Smooth muscle cell of bladder (primary cell): ENCODE measurements around the gene ESPN. TPM values are rescaled to one million over a fixed set of nuclear protein-coding genes. Genes with fewer than 3 reads are reported as not detected.

Source experiments
- total RNA-seq: library from RNA; depleted of rRNA; stranded (reverse); fragments of >200 nt; gene quantifications from 2 replicates; pipeline ENCODE4 v1.2.3, GENCODE V29; 2014

ESPN gene
- total RNA-seq = not detected in 2 replicates

GRCh38 chr1:6424619-6425593 lies at the start of gene ESPN:
Gene ESPN, plus strand, starts transcription at chr1:6424776. Its CDS starts 180 bp downstream, at chr1:6424956.

DNA sequence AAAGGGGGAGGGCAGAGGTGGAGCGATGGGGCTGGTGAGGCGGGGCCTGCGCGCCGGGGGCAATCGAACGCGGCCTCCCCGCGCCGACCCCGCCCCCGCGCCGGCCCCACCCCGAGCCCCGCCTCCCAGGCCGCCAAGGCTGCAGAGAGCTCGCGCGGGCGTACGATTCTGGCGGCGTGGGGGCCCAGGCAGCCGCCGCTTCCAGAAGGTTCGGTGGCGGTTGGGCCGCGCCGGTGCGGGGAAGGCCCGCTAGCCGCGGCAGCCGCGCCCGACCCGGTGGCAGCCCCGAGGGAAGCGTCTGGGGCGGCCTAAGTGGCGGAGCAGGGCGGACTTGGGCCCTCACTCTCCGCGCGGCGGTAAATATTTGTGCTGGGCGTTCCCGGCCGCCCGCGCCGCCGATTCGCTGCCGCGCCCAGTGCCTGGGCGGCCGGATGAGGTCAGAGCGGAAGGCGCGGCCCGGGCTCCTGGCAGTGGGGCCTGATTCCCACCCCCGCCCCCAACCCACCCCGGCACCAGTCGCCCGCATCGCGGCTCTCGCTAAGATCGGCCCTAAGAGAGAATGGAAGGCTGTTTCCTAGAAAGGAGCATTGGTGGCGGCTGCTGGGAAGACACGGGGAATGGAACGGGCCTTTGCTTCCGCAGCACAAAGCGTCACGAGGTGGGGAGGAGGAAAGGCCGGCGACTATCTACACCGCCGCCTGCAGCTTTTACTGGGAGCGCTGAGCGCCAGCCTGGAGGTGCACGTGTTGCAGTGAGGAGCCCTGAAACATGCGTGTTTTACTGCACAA lies 31.0 kb upstream of the ESPN start, which contains the start of gene ACOT7:
ACOT7 (minus strand) TSS at position 368 of the 788 bp plus-strand sequence. CDS start 368 bp downstream, outside the sequence.

DNA sequence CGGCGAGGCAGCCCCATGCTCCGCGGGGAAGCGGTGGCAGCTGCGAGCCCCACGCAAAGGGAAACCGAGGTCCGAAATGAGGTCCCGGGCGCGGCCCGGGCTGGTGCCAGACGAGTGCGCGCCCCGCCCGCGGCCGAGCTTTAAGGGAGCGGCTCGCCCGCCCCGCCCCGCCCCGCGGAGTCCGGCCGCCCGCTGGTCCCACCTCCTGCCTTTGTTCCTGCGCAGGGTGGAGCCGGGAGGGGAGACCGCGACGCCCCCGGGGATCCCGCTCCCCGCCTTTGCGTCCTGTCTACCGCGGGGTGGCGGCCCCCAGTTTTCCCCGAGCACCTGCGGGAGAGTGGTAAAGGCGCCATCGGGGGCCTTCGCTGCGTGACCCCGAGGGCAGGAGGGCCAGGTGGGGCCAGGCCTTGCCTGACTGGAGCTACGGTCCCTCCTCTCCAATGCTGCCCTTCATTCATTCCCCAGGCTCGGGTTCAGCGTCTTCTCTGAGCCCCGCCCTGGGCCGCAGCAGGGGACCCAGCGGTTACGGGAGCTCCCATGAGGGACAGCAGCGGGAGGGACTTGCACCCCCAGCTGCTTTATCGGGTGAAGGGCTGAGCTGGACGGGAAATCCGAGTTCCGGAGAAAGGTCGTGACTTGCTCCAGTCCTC lies 4.6 kb upstream of the ESPN start, which contains the start of gene HES2:
HES2 (minus strand) TSS at position 116 of the 650 bp plus-strand sequence; CDS start at position 17, 99 bp downstream.

GRCh38 chr1:6466023-6466422 lies 41.4 kb downstream of the ESPN start, which contains the start of gene TNFRSF25:
Gene TNFRSF25, minus strand, starts transcription at chr1:6466173. Its CDS starts 66 bp downstream, at chr1:6466107.

GRCh38 chr1:6491480-6491962 lies 66.9 kb downstream of the ESPN start, which contains the start of gene PLEKHG5:
Gene PLEKHG5, minus strand, starts transcription at chr1:6491667. Its CDS starts 14,096 bp downstream, at chr1:6477571.

Other genes starting within 250 kb of the ESPN start
- under 0.01 TPM in 2 replicates for gene CHD5, start 244.5 kb upstream of the ESPN start, total RNA-seq
- gene RPL22, start 225.2 kb upstream of the ESPN start, total RNA-seq = 180 and 188 TPM in 2 replicates
- 5.3 and 16.6 TPM in 2 replicates for gene RNF207, start 218.7 kb upstream of the ESPN start, total RNA-seq
- gene ICMT, start 188.8 kb upstream of the ESPN start, total RNA-seq = 68.4 and 79.7 TPM in 2 replicates
- gene HES3, start 180.6 kb upstream of the ESPN start, total RNA-seq = not detected in 2 replicates
- 3.0 and 4.9 TPM in 2 replicates for gene GPR153, start 163.7 kb upstream of the ESPN start, total RNA-seq
- 25.4 and 37.7 TPM in 2 replicates for gene ACOT7, start 31.0 kb upstream of the ESPN start, total RNA-seq
- gene HES2, start 4.9 kb upstream of the ESPN start, total RNA-seq = 0.09 and 0.14 TPM in 2 replicates
- gene TNFRSF25, start 41.4 kb downstream of the ESPN start, total RNA-seq = 2.0 and 2.4 TPM in 2 replicates
- 5.5 and 7.0 TPM in 2 replicates for gene PLEKHG5, start 66.9 kb downstream of the ESPN start, total RNA-seq
- gene NOL9, start 129.7 kb downstream of the ESPN start, total RNA-seq = 15.9 and 20.9 TPM in 2 replicates
- gene TAS1R1, start 130.5 kb downstream of the ESPN start, total RNA-seq = not detected in 2 replicates
- gene ZBTB48, start 155.2 kb downstream of the ESPN start, total RNA-seq = 14.5 and 16.0 TPM in 2 replicates
- 18.8 and 37.6 TPM in 2 replicates for gene KLHL21, start 178.1 kb downstream of the ESPN start, total RNA-seq
- gene PHF13, start 189.0 kb downstream of the ESPN start, total RNA-seq = 9.2 and 12.3 TPM in 2 replicates
- 21.8 and 29.1 TPM in 2 replicates for gene THAP3, start 200.1 kb downstream of the ESPN start, total RNA-seq